GM23338 (cell line): Measurements from ENCODE around the gene RHBDF2. TPM values are rescaled to one million over a fixed set of nuclear protein-coding genes. Genes with fewer than 3 reads are reported as not detected.

ENCODE experiments used
- ATAC-seq: fragments of 200-7000 bp; cut with Tn5 transposase; 3 replicates; pipeline ENCODE4 v1.9.1; 2020
- DNase-seq: peaks from one replicate; pipeline ENCODE4 v3.0.0-alpha.2; 2015; ENCODE audit warnings: low spot score
- H2AFZ ChIP-seq: fragments of 200-600 bp; sonication (generic); 2 replicates; pipeline ENCODE4 v1.8.0; 2016; ENCODE audit warnings: antibody characterized with exemption, mild to moderate bottlenecking, moderate library complexity
- H3F3A ChIP-seq: fragments of 200-600 bp; sonication (generic); replicated peaks from 2 replicates; pipeline ENCODE4 v1.8.0; 2017; ENCODE audit warnings: antibody characterized with exemption, mixed run types, low read depth
- H3K27ac ChIP-seq: fragments of 200-600 bp; sonication (generic); 2 replicates; pipeline ENCODE4 v1.6.1; 2016; ENCODE audit warnings: low read depth
- H3K27me3 ChIP-seq: fragments of 200-600 bp; sonication (generic); 2 replicates; pipeline ENCODE4 v1.8.0; 2016; ENCODE audit warnings: mild to moderate bottlenecking, mixed run types, moderate library complexity; ENCODE audit not compliant: insufficient read depth
- H3K36me3 ChIP-seq: fragments of 200-600 bp; sonication (generic); 2 replicates; pipeline ENCODE4 v1.8.0; 2016; ENCODE audit warnings: mild to moderate bottlenecking; ENCODE audit not compliant: insufficient read depth
- H3K4me1 ChIP-seq: fragments of 200-600 bp; sonication (generic); 2 replicates; pipeline ENCODE4 v1.8.0; 2016; ENCODE audit warnings: mild to moderate bottlenecking, moderate library complexity; ENCODE audit not compliant: insufficient read depth
- H3K4me2 ChIP-seq: fragments of 200-600 bp; sonication (generic); 2 replicates; pipeline ENCODE4 v1.7.1; 2017; ENCODE audit warnings: mixed run types
- H3K4me3 ChIP-seq: fragments of 200-600 bp; sonication (generic); 2 replicates; pipeline ENCODE4 v1.6.1; 2016; ENCODE audit warnings: mixed run types
- H3K79me2 ChIP-seq: fragments of 200-600 bp; sonication (generic); replicated peaks from 2 replicates; pipeline ENCODE4 v1.8.0; 2017; ENCODE audit warnings: mild to moderate bottlenecking; ENCODE audit not compliant: insufficient read depth
- H3K9me2 ChIP-seq: fragments of 200-600 bp; sonication (generic); 2 replicates; pipeline ENCODE4 v1.8.0; 2017; ENCODE audit not compliant: insufficient read depth
- H4K20me1 ChIP-seq: fragments of 200-600 bp; sonication (generic); replicated peaks from 2 replicates; pipeline ENCODE4 v1.8.0; 2017; ENCODE audit warnings: mild to moderate bottlenecking; ENCODE audit not compliant: insufficient read depth
- H3K27ac Mint-ChIP-seq: 2 replicates; pipeline ENCODE4 v1.8.0; 2020; ENCODE audit warnings: inconsistent platforms, mild to moderate bottlenecking, moderate library complexity, mixed read lengths
- H3K27me3 Mint-ChIP-seq: 3 replicates; pipeline ENCODE4 v1.8.0; 2022; ENCODE audit warnings: low read depth, mild to moderate bottlenecking, moderate library complexity, mixed read lengths, inconsistent platforms; ENCODE audit not compliant: insufficient read depth, poor library complexity
- H3K36me3 Mint-ChIP-seq: 3 replicates; pipeline ENCODE4 v1.8.0; 2021; ENCODE audit warnings: low read depth, mild to moderate bottlenecking, inconsistent platforms, moderate library complexity, mixed read lengths
- H3K4me1 Mint-ChIP-seq: 3 replicates; pipeline ENCODE4 v1.8.0; 2020; ENCODE audit warnings: mild to moderate bottlenecking, inconsistent platforms, mixed read lengths
- H3K4me3 Mint-ChIP-seq: 3 replicates; pipeline ENCODE4 v1.8.0; 2021; ENCODE audit warnings: moderate library complexity, mild to moderate bottlenecking, inconsistent platforms, mixed read lengths
- H3K9me3 Mint-ChIP-seq: 3 replicates; pipeline ENCODE4 v1.8.0; 2020; ENCODE audit warnings: moderate library complexity, mild to moderate bottlenecking, inconsistent platforms, mixed read lengths
- EZH2 ChIP-seq: fragments of 200-600 bp; sonication (generic); IDR thresholded peaks from one replicate; pipeline ENCODE4 v1.8.0; 2017; ENCODE audit warnings: antibody characterized with exemption, mild to moderate bottlenecking, low read depth; ENCODE audit not compliant: unreplicated experiment
- JUNB ChIP-seq: IDR thresholded peaks from one replicate; pipeline ENCODE4 v1.6.1; 2016; ENCODE audit warnings: antibody characterized with exemption; ENCODE audit not compliant: unreplicated experiment
- NANOG ChIP-seq: IDR thresholded peaks from 2 replicates; pipeline ENCODE4 v1.6.1; 2016; ENCODE audit warnings: antibody characterized with exemption, borderline replicate concordance
- POLR2AphosphoS5 ChIP-seq: IDR thresholded peaks from 2 replicates; pipeline ENCODE4 v1.6.1; 2016; ENCODE audit warnings: antibody characterized with exemption, low read depth
- STAT1 ChIP-seq: IDR thresholded peaks from one replicate; pipeline ENCODE4 v1.6.1; 2016; ENCODE audit warnings: antibody characterized with exemption; ENCODE audit not compliant: unreplicated experiment
- ZNF114 ChIP-seq: fragments of 250-450 bp; sonication (Bioruptor Pico); IDR thresholded peaks from 2 replicates; pipeline ENCODE4 v1.5.0; 2020; ENCODE audit warnings: mild to moderate bottlenecking, moderate library complexity
- ZNF331 ChIP-seq: fragments of 250-450 bp; sonication (Bioruptor Pico); IDR thresholded peaks from 2 replicates; pipeline ENCODE4 v1.5.0; 2020; ENCODE audit warnings: low read depth, mild to moderate bottlenecking, moderate library complexity
- polyA plus RNA-seq: library from polyadenylated mRNA; unstranded; fragments of >200 nt; fragmentation: Nextera tagmentation; extraction: Ambion mirVana; gene quantifications from 2 replicates; pipeline ENCODE4 v1.2.1, GENCODE V29; 2016
- total RNA-seq: library from RNA; depleted of rRNA; stranded (reverse); fragments of >200 nt; shearing (Covaris generic); gene quantifications from 2 replicates; pipeline ENCODE4 v1.2.3, GENCODE V29; 2014
- TF ChIP-seq, protein P1 (sequence below): IDR thresholded peaks from 2 replicates; pipeline ENCODE4 v1.6.1; 2016; ENCODE audit warnings: antibody characterized with exemption
- TF ChIP-seq, protein P2 (sequence below), 2 experiments: fragments of 200-600 bp in 1 of 2; sonication (generic) in 1 of 2; conservative IDR thresholded peaks; 2 replicates each; pipeline versions ENCODE4 v1.5.1 to v1.6.1; 2016 to 2017; ENCODE audit warnings: antibody characterized with exemption in 2 of 2, low read depth in 2 of 2, mild to moderate bottlenecking in 2 of 2, moderate library complexity in 1 of 2
- TF ChIP-seq, protein P3 (sequence below): fragments of 250-450 bp; sonication (Bioruptor Pico); IDR thresholded peaks from 2 replicates; pipeline ENCODE4 v1.5.0; 2020; ENCODE audit warnings: mild to moderate bottlenecking, moderate library complexity
- TF ChIP-seq, protein P4 (sequence below): IDR thresholded peaks from one replicate; pipeline ENCODE4 v1.6.1; 2018; ENCODE audit warnings: antibody characterized with exemption; ENCODE audit not compliant: unreplicated experiment

Gene RHBDF2
- total and polyA plus RNA-seq, 2 experiments from 2014 or later = 9.4 to 29.5 TPM

DNA sequence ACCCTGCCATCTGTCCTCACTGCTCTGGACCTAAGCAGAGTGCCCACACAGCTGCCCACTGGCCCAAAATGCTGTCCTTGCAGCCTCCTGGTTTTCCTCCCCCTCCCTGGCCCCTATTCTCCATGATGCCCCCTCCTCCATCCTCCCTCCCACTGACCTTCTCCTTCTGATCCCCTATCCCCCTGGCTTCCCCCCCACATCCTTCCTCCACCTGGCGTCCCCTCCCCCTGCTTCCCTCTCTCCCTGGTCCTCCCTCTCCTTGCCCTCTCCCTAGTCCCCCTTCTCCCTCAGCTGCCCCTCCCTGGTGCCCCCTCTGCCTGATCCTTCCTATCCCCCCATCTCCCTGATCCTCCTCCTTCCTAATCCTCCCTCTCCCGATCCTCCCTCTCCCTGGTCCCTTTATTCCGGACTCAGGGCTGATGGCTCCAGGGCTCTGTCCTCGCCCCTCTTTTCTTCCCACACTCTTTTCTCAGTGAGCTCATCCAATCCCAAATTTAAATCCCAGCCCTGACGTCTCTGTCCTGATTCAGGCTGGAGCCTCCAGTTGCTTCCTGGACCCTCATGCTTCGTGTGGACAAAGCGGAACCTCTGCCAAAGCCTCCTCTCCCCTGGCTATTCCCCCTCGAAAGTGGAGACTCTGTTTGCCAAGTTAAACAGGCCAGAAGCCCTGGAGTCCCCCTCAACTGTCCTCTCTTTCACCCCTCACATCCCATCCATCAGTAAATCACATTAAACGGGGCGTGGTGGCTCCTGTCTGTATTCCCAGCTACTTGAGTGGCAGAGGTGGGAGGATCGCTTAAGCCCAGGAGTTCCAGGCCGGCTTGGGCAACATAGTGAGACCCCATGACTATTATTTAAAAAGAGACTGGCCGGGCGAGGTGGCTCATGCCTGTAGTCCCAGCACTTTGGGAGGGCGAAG is 18.1 kb upstream of the RHBDF2 start (continued):
- TF ChIP-seq ZNF331 (CRISPR knock-in tag) = no peak

DNA sequence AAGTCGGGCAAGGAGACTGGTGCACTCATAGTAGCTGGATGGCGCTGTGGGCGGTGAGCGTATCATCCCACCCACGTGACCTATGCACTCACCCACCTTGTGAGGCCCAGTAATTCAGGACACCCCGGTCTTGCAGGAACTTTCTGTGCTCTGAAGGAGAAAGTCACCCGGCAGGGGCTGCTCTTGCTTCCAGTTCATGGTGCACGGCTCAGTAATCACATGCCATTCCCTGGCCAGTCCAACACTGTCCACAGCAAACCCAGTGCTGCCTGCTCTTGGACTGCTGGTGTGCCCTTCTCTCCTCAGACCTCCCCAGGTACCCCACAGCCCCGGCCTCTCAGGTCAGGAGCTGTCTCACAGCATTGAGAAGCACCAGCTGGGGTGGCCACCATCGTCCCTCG is 16.4 kb upstream of the RHBDF2 start:
- Histone ChIP-seq H3K4me2 (no peak overlapping the region), H3K9me2 (peaks cover 2% of the 10 kb centered on the region; the same call in 1 of the 2 replicates), H3K4me3 (no peak overlapping the region), H3K27ac (no peak overlapping the region), H3K27me3 (no peaks in the 10 kb centered on the region), H2AFZ (no peak overlapping the region), H3F3A (no peaks in the 10 kb centered on the region), H3K79me2 (no peaks in the 10 kb centered on the region), H3K4me1 (no peaks in the 10 kb centered on the region), H4K20me1 (no peaks in the 10 kb centered on the region), H3K36me3 (no peaks in the 10 kb centered on the region)
- no peak overlapping the region for H3K27ac Mint-ChIP-seq
- TF ChIP-seq, protein P1, sequence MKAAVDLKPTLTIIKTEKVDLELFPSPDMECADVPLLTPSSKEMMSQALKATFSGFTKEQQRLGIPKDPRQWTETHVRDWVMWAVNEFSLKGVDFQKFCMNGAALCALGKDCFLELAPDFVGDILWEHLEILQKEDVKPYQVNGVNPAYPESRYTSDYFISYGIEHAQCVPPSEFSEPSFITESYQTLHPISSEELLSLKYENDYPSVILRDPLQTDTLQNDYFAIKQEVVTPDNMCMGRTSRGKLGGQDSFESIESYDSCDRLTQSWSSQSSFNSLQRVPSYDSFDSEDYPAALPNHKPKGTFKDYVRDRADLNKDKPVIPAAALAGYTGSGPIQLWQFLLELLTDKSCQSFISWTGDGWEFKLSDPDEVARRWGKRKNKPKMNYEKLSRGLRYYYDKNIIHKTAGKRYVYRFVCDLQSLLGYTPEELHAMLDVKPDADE = no peak
- no peak for TF ChIP-seq JUNB
- TF ChIP-seq STAT1 = no peak
- TF ChIP-seq EZH2 = no peak
- TF ChIP-seq, protein P2, sequence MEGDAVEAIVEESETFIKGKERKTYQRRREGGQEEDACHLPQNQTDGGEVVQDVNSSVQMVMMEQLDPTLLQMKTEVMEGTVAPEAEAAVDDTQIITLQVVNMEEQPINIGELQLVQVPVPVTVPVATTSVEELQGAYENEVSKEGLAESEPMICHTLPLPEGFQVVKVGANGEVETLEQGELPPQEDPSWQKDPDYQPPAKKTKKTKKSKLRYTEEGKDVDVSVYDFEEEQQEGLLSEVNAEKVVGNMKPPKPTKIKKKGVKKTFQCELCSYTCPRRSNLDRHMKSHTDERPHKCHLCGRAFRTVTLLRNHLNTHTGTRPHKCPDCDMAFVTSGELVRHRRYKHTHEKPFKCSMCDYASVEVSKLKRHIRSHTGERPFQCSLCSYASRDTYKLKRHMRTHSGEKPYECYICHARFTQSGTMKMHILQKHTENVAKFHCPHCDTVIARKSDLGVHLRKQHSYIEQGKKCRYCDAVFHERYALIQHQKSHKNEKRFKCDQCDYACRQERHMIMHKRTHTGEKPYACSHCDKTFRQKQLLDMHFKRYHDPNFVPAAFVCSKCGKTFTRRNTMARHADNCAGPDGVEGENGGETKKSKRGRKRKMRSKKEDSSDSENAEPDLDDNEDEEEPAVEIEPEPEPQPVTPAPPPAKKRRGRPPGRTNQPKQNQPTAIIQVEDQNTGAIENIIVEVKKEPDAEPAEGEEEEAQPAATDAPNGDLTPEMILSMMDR (conservative IDR thresholded peaks at IDR 0.05; ENCODE audit: low read depth in 2 of 2) = no peak
- TF ChIP-seq POLR2AphosphoS5 = no peak
- TF ChIP-seq, protein P3, sequence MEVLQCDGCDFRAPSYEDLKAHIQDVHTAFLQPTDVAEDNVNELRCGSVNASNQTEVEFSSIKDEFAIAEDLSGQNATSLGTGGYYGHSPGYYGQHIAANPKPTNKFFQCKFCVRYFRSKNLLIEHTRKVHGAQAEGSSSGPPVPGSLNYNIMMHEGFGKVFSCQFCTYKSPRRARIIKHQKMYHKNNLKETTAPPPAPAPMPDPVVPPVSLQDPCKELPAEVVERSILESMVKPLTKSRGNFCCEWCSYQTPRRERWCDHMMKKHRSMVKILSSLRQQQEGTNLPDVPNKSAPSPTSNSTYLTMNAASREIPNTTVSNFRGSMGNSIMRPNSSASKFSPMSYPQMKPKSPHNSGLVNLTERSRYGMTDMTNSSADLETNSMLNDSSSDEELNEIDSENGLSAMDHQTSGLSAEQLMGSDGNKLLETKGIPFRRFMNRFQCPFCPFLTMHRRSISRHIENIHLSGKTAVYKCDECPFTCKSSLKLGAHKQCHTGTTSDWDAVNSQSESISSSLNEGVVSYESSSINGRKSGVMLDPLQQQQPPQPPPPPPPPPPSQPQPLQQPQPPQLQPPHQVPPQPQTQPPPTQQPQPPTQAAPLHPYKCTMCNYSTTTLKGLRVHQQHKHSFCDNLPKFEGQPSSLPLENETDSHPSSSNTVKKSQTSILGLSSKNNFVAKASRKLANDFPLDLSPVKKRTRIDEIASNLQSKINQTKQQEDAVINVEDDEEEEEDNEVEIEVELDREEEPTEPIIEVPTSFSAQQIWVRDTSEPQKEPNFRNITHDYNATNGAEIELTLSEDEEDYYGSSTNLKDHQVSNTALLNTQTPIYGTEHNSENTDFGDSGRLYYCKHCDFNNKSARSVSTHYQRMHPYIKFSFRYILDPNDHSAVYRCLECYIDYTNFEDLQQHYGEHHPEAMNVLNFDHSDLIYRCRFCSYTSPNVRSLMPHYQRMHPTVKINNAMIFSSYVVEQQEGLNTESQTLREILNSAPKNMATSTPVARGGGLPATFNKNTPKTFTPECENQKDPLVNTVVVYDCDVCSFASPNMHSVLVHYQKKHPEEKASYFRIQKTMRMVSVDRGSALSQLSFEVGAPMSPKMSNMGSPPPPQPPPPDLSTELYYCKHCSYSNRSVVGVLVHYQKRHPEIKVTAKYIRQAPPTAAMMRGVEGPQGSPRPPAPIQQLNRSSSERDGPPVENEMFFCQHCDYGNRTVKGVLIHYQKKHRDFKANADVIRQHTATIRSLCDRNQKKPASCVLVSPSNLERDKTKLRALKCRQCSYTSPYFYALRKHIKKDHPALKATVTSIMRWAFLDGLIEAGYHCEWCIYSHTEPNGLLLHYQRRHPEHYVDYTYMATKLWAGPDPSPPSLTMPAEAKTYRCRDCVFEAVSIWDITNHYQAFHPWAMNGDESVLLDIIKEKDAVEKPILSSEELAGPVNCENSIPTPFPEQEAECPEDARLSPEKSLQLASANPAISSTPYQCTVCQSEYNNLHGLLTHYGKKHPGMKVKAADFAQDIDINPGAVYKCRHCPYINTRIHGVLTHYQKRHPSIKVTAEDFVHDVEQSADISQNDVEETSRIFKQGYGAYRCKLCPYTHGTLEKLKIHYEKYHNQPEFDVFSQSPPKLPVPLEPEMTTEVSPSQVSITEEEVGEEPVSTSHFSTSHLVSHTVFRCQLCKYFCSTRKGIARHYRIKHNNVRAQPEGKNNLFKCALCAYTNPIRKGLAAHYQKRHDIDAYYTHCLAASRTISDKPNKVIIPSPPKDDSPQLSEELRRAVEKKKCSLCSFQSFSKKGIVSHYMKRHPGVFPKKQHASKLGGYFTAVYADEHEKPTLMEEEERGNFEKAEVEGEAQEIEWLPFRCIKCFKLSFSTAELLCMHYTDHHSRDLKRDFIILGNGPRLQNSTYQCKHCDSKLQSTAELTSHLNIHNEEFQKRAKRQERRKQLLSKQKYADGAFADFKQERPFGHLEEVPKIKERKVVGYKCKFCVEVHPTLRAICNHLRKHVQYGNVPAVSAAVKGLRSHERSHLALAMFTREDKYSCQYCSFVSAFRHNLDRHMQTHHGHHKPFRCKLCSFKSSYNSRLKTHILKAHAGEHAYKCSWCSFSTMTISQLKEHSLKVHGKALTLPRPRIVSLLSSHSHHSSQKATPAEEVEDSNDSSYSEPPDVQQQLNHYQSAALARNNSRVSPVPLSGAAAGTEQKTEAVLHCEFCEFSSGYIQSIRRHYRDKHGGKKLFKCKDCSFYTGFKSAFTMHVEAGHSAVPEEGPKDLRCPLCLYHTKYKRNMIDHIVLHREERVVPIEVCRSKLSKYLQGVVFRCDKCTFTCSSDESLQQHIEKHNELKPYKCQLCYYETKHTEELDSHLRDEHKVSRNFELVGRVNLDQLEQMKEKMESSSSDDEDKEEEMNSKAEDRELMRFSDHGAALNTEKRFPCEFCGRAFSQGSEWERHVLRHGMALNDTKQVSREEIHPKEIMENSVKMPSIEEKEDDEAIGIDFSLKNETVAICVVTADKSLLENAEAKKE (CRISPR knock-in tag) = no peak
- TF ChIP-seq, protein P4, sequence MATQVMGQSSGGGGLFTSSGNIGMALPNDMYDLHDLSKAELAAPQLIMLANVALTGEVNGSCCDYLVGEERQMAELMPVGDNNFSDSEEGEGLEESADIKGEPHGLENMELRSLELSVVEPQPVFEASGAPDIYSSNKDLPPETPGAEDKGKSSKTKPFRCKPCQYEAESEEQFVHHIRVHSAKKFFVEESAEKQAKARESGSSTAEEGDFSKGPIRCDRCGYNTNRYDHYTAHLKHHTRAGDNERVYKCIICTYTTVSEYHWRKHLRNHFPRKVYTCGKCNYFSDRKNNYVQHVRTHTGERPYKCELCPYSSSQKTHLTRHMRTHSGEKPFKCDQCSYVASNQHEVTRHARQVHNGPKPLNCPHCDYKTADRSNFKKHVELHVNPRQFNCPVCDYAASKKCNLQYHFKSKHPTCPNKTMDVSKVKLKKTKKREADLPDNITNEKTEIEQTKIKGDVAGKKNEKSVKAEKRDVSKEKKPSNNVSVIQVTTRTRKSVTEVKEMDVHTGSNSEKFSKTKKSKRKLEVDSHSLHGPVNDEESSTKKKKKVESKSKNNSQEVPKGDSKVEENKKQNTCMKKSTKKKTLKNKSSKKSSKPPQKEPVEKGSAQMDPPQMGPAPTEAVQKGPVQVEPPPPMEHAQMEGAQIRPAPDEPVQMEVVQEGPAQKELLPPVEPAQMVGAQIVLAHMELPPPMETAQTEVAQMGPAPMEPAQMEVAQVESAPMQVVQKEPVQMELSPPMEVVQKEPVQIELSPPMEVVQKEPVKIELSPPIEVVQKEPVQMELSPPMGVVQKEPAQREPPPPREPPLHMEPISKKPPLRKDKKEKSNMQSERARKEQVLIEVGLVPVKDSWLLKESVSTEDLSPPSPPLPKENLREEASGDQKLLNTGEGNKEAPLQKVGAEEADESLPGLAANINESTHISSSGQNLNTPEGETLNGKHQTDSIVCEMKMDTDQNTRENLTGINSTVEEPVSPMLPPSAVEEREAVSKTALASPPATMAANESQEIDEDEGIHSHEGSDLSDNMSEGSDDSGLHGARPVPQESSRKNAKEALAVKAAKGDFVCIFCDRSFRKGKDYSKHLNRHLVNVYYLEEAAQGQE = no peak
- no peak for TF ChIP-seq NANOG
- no peak for TF ChIP-seq ZNF114
- H3K27me3 Mint-ChIP-seq = peaks cover 10% of the 10 kb centered on the region
- H3K9me3 Mint-ChIP-seq = peaks cover 3% of the 10 kb centered on the region; the same call in 1 of the 3 replicates
- H3K36me3 Mint-ChIP-seq = no peaks in the 10 kb centered on the region
- H3K4me1 Mint-ChIP-seq = peaks cover 9% of the 10 kb centered on the region
- ATAC-seq (no peak), DNase-seq (no peak)
- no peak overlapping the region for H3K4me3 Mint-ChIP-seq
